IPS DF 4.7 (cell line): ENCODE measurements around the gene PALB2.
"Not testable (repeated sequence)": the region's sequence is repeated elsewhere in the genome, so short reads cannot be mapped to it uniquely, and the experiment has no call there.

Experiments
- DNase-seq: peaks from one replicate; pipeline ENCODE4 v3.0.0-alpha.2; 2013; ENCODE audit warnings: low spot score; ENCODE audit errors: extremely low read depth

Gene PALB2

DNA sequence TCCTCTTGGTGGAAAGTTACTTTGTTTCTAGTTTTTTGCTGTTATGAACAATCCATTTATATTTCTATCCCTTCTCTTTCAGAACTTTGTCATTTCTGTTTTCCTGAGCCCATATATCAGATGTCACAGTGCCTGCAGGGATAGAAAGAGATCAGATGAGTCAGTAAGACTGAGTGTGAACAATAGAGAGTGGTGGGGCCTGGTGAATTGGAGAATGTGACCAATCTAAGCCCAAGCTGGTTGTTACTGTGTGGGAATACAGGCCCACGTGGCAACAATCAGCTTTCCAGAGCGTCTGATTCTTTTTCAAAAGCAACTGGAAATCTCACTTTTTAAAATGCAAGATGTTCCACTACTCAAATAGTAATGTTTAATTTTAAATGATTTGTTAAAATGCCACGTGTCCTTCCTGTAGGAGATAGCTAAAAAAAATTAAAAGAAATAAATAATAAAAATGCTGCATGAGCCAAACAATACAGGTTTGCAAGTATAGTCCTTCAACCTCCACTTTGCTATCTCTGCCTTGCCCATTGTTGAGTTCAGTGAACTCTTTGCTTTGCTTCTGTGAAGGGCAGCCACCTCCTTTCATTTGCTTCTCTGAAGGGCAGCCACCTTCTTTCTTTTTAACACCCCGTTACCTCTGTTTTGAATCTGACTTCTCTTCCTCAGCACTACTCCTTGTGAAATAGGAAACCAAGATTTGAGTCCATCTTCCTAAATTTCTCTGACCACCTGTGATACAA, 9.7 kb upstream of the PALB2 start:
- DNase-seq: no peak

GRCh38 chr16:23642246-23642774, 1.2 kb upstream of the PALB2 start:
- no peak for DNase-seq

- DNase-seq: no peak
Measured at GRCh38 chr16:23640615-23640930, 537 bp downstream of the PALB2 start.

GRCh38 chr16:23635958-23636357, 5.2 kb downstream of the PALB2 start:
- no peak for DNase-seq

DNA sequence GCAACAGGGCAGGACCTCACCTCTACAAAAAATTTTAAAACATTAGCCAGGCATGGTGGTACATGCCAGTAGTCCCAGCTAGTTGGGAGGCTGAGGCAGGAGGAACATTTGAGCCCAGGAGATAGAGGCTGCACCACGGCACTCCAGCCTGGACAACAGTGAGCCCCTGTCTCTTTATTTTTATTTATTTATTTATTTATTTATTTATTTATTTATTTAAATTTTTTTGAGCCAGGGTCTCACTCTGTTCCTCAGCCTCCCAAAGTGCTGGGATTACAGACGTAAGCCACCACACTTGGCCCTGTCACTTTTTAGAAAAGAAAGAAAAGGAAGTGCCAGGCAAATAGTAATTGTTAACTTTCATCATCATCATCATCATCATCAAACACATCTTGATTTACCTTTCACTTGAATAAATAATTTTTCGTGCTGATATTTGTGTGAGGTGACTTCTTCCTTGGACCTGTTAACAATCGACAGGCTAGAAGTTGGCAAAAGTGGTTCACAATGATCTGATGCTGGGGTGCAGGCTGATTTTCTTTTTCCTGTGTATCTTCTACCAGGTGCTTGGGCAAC, 6.6 kb downstream of the PALB2 start:
- no peak for DNase-seq

DNA sequence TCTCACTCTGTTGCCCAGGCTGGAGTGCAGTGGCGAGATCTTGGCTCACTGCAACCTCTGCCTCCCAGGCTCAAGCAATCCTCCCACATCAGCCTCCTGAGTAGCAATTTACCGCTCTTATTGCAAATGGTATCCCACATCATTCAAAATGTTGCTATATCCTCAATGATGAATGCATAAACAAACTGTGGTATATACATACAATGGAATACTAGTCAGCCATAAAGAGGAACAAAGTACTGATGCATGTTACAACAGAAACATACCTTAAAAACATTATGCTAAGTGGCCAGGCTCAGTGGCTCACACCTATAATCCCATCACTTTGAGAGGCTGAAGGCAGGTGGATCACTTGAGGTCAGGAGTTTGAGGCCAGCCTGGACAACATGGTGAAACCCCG, 9.2 kb downstream of the PALB2 start:
- not testable (repeated sequence) for DNase-seq

GRCh38 chr16:23629516-23629915, 11.6 kb downstream of the PALB2 start:
- no peak for DNase-seq

- DNase-seq: no peak
Measured at GRCh38 chr16:23624092-23624491, 17.0 kb downstream of the PALB2 start.

DNA sequence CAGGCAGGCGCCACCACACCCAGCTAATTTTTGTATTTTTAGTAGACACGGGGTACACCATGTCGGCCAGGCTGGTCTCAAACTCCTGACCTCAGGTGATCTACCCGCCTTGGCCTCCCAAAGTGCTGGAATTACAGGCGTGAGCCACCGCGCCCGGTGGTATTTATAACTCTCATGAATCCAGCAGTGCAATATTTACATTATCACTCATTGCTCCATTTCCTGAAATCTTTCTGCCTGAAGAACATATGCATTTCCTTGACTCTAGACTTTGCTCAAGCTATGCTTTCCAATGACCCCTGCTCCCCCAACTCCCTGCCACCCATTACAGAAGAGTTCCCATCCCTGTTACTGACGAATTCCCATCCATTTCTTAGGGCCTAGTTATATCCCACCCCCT, 25.3 kb downstream of the PALB2 start:
- DNase-seq: no peak

DNA sequence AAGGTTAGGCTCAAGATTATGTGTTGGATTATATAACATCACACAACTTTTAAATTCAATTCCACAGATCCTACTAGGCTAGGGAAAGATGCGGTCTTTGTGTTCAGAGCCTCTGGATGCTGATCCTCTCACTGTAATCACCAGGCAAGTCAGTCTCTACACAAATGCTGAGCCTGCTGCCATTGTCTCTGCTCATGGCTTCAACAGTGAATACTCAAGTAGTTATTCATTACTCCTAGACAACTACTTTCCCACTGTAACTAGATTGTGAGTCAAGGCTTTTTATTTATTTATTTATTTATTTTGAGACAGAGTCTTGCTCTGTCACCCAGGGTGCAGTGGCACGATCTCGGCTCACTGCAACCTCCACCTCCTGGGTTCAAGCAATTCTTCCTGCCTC, 29.2 kb downstream of the PALB2 start:
- DNase-seq: no peak

DNA sequence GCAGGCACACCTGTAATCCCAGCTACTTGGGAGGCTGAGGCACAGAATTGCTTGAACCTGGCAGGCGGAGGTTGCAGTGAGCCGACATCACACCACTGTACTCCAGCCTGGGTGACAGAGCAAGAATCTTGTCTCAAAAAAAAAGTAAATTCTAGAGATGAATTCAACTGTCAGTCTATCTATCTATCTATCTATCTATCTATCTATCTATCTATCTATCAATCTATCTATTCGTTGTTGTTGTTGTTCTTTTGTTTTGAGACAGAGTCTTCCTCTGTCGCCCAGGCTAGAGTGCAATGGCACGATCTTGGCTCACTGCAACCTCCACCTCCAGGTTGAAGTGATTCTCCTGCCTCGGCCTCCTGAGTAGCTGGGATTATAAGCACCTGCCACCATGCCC, 30.2 kb downstream of the PALB2 start:
- not testable (repeated sequence) for DNase-seq

- DNase-seq: no peak
Measured at GRCh38 chr16:23609929-23610328, 31.2 kb downstream of the PALB2 start.

- DNase-seq: no peak
Measured at GRCh38 chr16:23608194-23608593, 32.9 kb downstream of the PALB2 start.

DNA sequence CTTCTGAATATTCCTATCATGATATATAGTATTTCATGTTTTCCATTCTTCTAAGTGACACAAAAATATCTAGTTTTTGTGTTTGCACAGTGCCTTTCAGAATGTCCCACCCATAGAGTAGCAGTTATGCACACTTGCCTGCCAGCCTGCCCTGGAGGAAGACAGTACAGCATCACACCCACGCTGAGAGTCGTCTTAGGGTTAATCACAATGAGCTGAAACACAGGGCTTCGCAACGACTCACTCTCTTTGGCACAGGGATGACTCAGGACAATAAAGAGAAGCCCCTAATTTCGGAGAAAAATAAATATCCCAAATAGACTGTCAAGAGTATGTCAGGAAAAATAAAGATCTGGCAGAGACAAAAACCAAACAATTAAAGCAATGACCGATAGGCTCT, 33.4 kb downstream of the PALB2 start:
- DNase-seq: no peak

GRCh38 chr16:23597003-23597756, 43.9 kb downstream of the PALB2 start:
- no peak for DNase-seq

DNA sequence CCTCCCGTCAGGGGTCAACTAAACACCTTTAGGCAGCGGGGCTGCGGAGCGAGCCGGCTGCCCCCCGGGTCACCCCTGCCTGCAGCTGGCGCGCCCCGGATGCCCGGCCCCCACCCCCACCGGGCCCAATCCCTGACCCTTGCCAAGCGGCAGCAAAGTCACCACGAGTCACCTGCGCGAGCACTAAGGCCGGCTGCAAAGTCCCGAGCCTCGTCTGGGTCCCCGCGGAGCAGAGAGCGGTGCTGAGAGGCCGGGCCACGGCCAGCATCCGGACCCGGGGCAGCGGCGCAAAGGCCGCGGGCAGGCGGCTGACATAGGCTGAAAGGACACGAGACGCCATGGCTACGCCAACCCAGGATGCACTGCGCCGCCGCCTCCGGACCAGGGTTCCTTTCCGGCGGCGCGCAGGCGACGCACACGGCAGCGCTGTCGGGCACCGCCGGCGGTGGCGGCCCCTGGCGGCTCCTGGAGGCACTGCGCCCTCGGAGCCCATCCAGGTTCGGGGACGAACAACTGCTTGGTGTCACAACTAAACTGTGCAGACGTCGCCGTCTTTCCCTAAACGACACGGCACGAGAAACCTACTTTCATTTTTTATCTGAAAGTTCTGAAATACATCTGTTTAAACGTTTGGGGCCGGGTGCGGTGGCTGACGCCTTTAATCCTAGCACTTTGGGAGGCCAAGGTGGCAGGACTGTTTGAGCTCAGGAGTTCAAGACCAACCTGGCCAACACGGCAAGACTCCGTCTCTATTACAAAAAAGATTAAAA, 45.0 kb downstream of the PALB2 start, which contains the start of gene NDUFAB1:
Gene NDUFAB1, minus strand, starts transcription at position 366 of the 770 bp plus-strand sequence. Its CDS starts 26 bp downstream, at position 340.
- DNase-seq: no peak

DNA sequence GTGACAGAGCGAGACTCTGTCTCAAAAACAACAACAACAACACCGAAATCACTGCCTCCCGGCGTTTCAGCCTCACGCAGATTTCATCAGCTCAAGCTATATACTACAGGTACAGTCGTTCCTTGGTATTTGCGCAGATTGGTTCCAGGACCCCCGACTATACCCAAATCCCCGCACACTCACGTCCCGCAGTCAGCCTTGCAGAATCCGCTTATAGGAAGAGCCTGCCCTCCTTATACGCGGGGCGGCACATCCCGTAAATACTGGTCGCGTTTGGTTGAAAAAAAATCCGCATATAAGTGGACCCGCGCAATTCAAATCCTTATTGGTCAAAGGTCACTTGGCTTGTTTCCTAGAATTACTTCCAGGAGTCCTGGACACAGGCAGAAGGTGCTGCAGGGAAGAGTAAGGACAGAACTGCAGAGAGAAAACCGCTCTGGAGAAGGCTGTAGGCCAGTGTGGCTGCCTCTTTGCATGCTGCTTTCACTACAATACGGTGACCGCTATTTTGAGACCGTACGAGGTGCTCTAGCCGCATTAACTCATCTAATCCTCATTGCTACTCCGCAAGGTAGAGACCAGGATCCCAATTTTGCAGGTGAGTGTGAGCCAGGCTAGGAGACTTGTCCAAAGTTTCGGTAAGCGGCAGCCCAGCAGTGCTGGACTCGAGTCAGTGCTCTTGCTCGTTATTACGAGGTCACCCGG, 45.7 kb downstream of the PALB2 start:
- no peak for DNase-seq

DNA sequence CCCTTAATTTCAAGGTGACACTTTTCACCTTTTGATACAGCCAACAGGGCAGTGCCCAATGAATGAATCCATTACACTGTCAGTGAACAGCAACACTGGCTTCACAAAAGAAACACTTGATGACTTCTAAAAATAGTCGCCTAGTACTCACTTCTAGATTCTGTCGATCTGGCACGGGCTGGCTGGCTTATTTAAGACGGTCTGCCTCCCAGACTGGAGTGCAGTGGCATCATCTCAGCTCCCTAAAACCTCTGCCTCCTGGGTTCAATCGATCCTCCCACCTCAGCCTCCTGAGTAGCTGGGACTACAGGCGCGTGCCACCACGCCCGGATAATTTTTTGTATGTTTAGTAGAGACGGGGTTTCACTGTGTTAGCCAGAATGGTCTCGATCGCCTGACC, 46.9 kb downstream of the PALB2 start:
- no peak for DNase-seq

DNA sequence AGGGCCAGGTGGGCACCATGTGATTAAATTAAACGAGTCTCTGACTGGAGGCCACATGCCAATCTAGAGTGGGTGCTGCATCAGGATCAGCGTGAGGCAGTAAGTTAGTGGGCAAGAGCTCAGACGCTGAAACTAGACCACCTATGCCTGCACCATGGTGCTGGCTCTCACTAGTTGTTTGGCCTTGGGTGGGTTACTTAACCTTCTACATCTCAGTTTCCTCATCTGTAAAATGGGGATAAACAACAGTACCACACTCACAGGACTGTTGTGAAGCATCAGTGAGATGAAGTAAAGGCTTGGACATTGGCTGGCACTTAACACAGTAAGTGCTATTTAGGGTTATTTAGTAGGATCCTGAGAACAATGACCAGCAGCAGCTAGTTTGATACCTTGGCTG, 50.9 kb downstream of the PALB2 start:
- no peak for DNase-seq

GRCh38 chr16:23587726-23588125, 53.4 kb downstream of the PALB2 start:
- DNase-seq: no peak
